HG03565 (cell line): ENCODE data around the gene COQ9.

Experiments
- ATAC-seq: cut with Tn5 transposase; IDR thresholded peaks from one replicate; pipeline ENCODE4 v1.9.1; 2021; ENCODE audit warnings: mild to moderate bottlenecking, moderate library complexity; ENCODE audit not compliant: unreplicated experiment

COQ9 gene

GRCh38 chr16:57507136-57508034 lies 60.1 kb downstream of the COQ9 start:
- no peak for ATAC-seq

- no peak for ATAC-seq
Measured at GRCh38 chr16:57508035-57508425, 60.8 kb downstream of the COQ9 start.

- ATAC-seq: no peak
Measured at GRCh38 chr16:57509231-57509923, 62.1 kb downstream of the COQ9 start.

- no peak for ATAC-seq
Measured at GRCh38 chr16:57510016-57510871, 63.0 kb downstream of the COQ9 start.
